Muscle of leg (tissue), 16 donors: Measurements from ENCODE around the gene PRSS22. TPM values are rescaled to one million over a fixed set of nuclear protein-coding genes. Genes with fewer than 3 reads are reported as not detected.
A peak's percentile ranks its signal among the peaks of the same experiment; 100 is the strongest.
"Not testable (repeated sequence)": the region's sequence is repeated elsewhere in the genome, so short reads cannot be mapped to it uniquely, and the experiment has no call there.

Source experiments
- DNase-seq: peaks from one replicate; pipeline ENCODE4 v3.0.0; 2013
- H3K27ac ChIP-seq: one replicate; pipeline ENCODE4 v1.5.1; 2013; ENCODE audit warnings: mild to moderate bottlenecking, low read length, control low read depth
- H3K27me3 ChIP-seq: one replicate; pipeline ENCODE4 v1.6.1; 2013; ENCODE audit warnings: low read length; ENCODE audit not compliant: control insufficient read depth, insufficient read depth
- H3K36me3 ChIP-seq: one replicate; pipeline ENCODE4 v1.6.1; 2013; ENCODE audit warnings: low read length; ENCODE audit not compliant: control insufficient read depth, insufficient read depth
- H3K4me1 ChIP-seq: one replicate; pipeline ENCODE4 v1.6.1; 2013; ENCODE audit warnings: low read length; ENCODE audit not compliant: control insufficient read depth, insufficient read depth
- H3K4me3 ChIP-seq: one replicate; pipeline ENCODE4 v1.5.1; 2013; ENCODE audit warnings: low read length, control low read depth
- H3K9me3 ChIP-seq: replicated peaks from 2 replicates; pipeline ENCODE4 v1.6.1; 2013; ENCODE audit warnings: low read depth, low read length; ENCODE audit not compliant: control insufficient read depth
- WGBS: methylation state at CpG from one replicate; pipeline ENCODE4 v1.1.5; 2013; ENCODE audit warnings: missing lambda C conversion rate; ENCODE audit not compliant: insufficient coverage; 5-methylcytosine and 5-hydroxymethylcytosine counted together
- long read RNA-seq, 11 donors: transcript quantifications; one replicate each; lab custom pipeline, GENCODE V29; 2026
- polyA plus RNA-seq, 8 donors: library from polyadenylated mRNA; unstranded; fragments of 120-200 nt; gene quantifications; one replicate each; pipeline versions ENCODE4 v1.2.1 to v1.2.3, GENCODE V29; 2013; ENCODE audit warnings: inconsistent platforms in 1 of 8, low replicate concordance in 1 of 8; ENCODE audit not compliant: insufficient read length in 8 of 8, insufficient read depth in 1 of 8
- total RNA-seq: library from RNA; stranded (reverse); fragments of 120-200 nt; gene quantifications from one replicate; pipeline ENCODE4 v1.2.4, GENCODE V29; 2013

Gene PRSS22, protein sequence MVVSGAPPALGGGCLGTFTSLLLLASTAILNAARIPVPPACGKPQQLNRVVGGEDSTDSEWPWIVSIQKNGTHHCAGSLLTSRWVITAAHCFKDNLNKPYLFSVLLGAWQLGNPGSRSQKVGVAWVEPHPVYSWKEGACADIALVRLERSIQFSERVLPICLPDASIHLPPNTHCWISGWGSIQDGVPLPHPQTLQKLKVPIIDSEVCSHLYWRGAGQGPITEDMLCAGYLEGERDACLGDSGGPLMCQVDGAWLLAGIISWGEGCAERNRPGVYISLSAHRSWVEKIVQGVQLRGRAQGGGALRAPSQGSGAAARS
- total RNA-seq, result not detected
- polyA plus RNA-seq, result under 1 TPM in 2 of 8 donors, not detected in 6; 0.94 TPM
- long read RNA-seq, donor 1, result 0 reads
- long read RNA-seq, donor 2, result 0 reads
- long read RNA-seq, donor 3, result 0 reads
- long read RNA-seq, donor 4, result 0 reads
- long read RNA-seq, donor 5, result 0 reads
- long read RNA-seq, donor 6, result 0 reads
- long read RNA-seq, donor 7, result 0 reads
- long read RNA-seq, donor 8, result 0 reads
- long read RNA-seq, donor 9, result 0 reads
- long read RNA-seq, donor 10, result 0 reads
- long read RNA-seq, donor 11, result 0 reads

DNA sequence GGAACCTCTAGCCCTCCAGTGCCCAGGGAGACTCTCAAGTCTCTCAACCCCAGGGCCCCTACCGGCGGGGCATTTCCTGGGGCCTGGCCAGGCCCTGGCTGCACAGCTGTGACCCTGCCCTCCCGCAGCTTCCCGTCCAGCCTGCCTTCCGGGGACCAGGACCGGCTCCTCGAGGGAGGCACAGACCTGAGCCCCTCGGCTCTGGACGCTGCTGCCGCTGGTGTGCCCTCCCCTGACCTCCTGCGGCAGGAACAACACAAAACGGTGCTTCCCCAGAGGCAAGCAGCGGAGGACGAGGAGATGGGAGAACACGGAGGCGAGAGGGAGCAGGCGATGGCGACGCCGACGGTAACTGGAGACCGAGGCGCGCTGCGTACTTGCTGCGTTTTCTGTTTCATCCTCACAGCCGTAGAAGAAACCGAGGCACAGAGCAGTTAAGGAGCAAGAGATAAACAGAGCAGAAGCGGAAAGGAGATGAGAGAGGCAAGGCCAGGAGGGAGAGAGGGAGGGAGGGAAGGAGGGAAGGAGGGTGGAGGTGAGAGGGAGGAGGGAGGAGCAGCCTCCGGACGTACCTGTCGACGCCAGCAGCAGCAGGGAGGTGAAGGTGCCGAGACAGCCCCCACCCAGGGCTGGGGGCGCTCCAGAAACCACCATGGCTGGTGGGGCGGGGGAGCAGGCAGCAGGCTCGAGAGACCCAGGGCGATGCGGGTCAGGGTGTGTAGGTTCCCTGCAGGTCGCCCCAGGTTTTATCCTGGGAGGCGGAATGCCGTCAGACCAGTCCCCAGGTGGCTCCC, at the start of gene PRSS22:
PRSS22 (minus strand) TSS at position 720 of the 794 bp plus-strand sequence; CDS start at position 654, 66 bp downstream.
- Histone ChIP-seq H3K36me3 (no peaks in the 10 kb centered on the region), H3K27me3 (peaks cover 50% of the 10 kb centered on the region), H3K4me3 (no peak within 1 kb of the TSS), H3K9me3 (peaks cover 4% of the 10 kb centered on the region), H3K4me1 (no peaks in the 10 kb centered on the region), H3K27ac (no peak within 1 kb of the TSS)
- 7% methylated on average over 42 of the region's 42 CpGs for WGBS
- DNase-seq, result no peak

DNA sequence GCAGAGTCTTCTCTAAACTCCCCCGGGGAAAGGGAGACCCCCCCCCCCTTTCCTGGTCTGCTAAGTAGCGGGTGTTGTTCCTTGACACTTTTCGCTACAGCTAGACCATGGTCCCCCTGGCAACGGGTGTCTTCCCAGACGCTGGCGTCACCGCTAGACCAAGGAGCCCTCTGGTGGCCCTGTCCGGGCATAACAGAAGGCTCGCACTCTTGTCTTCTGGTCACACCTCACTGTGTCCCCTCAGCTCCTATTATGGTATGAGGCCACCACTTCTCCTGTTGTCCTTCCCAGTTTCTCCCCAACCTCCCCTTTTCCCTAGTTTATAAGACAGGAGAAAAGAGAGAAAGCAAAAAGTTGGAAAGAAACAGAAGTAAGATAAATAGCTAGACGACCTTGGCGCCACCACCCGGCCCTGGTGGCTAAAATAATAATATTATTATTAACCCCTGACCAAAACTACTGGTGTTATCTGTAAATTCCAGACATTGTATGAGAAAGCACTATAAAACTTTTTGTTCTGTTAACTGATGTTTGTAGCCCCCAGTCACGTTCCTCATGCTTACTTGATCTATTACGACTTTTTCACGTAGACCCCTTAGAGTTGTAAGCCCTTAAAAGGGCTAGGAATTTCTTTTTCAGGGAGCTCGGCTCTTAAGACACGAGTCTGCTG, 49.2 kb upstream of the PRSS22 start:
- DNase-seq, result peak; percentile 69
- H3K27ac ChIP-seq, H3K4me3 ChIP-seq, H3K9me3 ChIP-seq, H3K27me3 ChIP-seq, H3K36me3 ChIP-seq: not testable (repeated sequence)
- H3K4me1 ChIP-seq, result peaks cover 21% of the 10 kb centered on the region
- 0% methylated on average over 1 of the region's 17 CpGs for WGBS

DNA sequence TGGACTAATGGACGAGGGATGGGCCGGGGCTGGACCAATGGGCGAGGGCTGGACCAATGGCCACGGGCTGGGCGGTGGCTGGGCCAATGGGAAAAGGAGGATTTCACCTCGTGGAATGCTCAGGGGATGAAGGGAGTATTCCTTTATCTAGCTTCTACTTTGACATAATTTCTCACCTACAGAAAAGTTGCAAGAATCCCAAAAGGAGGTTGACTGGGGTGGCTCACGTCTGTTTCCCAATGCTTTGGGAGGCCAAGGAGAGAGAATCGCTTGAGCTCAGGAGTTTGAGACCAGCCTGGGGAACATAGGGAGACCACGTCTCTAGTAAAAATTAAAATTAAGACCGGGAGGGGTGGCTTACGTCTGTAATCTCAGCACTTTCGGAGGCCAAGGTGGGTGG, 48.0 kb upstream of the PRSS22 start:
- H3K4me3 ChIP-seq, result no peak overlapping the region
- H3K9me3 ChIP-seq, result no peaks in the 10 kb centered on the region
- H3K27me3 ChIP-seq, result no peaks in the 10 kb centered on the region
- 48% methylated on average over 8 of the region's 12 CpGs for WGBS
- DNase-seq, result no peak
- peak overlapping the region; percentile 4 for H3K27ac ChIP-seq
- peaks cover 17% of the 10 kb centered on the region for H3K4me1 ChIP-seq
- no peaks in the 10 kb centered on the region for H3K36me3 ChIP-seq

DNA sequence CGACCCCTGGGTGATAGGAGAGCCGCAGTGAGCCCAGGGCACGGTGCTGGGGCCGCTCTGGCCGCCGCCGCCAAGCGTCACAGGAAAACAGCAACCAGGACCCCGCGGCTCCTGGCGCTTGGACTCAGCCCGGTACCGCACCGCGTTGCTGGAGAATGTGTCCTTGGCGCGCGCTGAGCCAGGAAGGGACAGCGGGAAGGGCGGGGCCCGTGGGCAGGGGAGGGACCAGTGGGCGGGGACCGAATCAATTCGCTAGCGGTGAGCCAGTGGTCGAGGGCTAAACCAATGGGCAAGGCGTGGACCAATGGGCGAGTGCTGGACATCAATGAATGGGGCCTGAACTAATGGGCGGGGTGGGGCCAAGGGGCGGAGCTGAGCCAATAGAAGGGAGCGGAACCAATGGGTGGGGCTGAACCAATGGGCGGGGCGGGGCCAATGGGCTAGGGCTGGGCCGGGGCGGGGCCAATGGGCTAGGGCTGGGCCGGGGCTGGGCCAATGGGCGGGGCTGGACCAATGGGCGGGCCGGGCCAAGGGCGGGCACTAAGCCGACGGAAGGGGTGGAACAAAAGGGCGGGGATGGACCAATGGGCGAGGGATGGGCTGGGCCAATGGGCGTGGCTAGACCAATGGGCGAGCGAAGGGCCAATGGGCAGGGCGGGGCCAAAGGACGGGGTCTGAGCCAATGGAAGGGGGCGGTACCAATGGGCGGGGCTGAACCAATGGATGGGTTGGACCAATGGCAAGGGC, 47.4 kb upstream of the PRSS22 start:
- Histone ChIP-seq H3K4me1 (peaks cover 17% of the 10 kb centered on the region), H3K27ac (peak overlapping the region; percentile 93), H3K4me3 (peak overlapping the region; percentile 87), H3K27me3 (no peaks in the 10 kb centered on the region), H3K9me3 (no peaks in the 10 kb centered on the region), H3K36me3 (no peaks in the 10 kb centered on the region)
- DNase-seq, result peak; percentile 98
- WGBS, result 1% methylated on average over 47 of the region's 51 CpGs

DNA sequence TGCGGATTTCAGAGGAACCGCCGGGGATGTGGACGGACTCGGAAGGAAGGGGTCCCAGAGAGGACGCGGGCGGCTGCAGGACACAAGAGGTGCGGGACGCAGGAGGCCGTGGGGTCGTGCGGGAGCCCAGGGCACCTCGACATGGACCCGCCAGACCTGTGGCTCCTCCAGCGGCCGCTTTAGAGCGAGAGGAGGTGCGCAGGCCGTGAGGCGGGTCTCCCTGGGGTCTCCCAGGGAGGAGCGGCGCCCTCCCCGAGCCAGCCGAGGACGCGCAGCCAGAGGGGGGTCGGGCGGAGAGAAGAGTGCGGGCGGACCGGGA, 46.9 kb upstream of the PRSS22 start:
- H3K27ac ChIP-seq, result peak overlapping the region; percentile 93
- WGBS, result 0% methylated on average over 32 of the region's 32 CpGs
- no peaks in the 10 kb centered on the region for H3K36me3 ChIP-seq
- H3K27me3 ChIP-seq, result no peaks in the 10 kb centered on the region
- H3K4me3 ChIP-seq, result peak overlapping the region; percentile 87
- H3K4me1 ChIP-seq, result peaks cover 17% of the 10 kb centered on the region
- H3K9me3 ChIP-seq, result no peaks in the 10 kb centered on the region
- no peak for DNase-seq

DNA sequence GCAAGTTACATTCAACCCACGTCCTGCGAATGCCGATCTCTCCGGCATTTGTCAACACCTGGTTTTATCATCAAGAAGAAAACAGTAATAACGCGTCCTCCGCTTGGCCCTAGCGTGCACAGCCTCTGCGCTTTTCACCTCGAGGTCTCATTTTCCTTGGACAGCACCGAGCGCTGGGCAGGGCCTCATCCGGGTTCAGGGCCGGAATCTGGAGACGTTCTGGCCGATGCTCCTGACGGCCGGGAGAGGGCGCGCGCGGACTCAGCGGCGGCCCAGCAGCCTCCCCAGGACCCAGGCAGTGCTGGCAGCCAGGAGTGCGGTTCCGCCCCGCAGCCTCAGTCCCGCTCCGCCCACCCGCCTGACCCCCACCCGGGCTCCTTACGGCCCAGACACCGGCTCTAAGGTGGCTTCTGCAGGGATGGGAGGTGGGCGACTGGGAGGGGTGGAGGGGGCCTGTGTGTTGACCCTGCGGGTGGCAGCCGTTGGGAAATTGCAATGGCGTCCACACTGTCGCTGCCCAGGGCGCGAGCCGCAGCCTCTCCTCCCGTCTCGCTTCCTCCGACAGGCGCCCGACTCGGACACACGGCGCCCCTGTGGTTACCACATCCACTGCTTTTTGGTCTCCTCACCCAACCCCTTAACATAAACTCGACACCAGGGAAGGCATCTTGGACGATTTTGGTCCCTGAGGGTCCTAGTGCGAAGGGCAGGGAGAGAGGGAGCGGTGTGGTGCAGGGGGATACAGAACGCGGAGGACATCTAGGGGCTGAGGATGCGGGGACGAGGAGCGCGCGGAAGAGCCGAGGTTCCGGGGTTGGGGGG, 46.3 kb upstream of the PRSS22 start:
- no peaks in the 10 kb centered on the region for H3K27me3 ChIP-seq
- H3K36me3 ChIP-seq, result no peaks in the 10 kb centered on the region
- peak; percentile 95 for DNase-seq
- H3K4me3 ChIP-seq, result peak overlapping the region; percentile 87
- WGBS, result under 1% methylated on average over 57 of the region's 62 CpGs
- H3K9me3 ChIP-seq, result no peaks in the 10 kb centered on the region
- peaks cover 17% of the 10 kb centered on the region for H3K4me1 ChIP-seq
- peak overlapping the region; percentile 93 for H3K27ac ChIP-seq

DNA sequence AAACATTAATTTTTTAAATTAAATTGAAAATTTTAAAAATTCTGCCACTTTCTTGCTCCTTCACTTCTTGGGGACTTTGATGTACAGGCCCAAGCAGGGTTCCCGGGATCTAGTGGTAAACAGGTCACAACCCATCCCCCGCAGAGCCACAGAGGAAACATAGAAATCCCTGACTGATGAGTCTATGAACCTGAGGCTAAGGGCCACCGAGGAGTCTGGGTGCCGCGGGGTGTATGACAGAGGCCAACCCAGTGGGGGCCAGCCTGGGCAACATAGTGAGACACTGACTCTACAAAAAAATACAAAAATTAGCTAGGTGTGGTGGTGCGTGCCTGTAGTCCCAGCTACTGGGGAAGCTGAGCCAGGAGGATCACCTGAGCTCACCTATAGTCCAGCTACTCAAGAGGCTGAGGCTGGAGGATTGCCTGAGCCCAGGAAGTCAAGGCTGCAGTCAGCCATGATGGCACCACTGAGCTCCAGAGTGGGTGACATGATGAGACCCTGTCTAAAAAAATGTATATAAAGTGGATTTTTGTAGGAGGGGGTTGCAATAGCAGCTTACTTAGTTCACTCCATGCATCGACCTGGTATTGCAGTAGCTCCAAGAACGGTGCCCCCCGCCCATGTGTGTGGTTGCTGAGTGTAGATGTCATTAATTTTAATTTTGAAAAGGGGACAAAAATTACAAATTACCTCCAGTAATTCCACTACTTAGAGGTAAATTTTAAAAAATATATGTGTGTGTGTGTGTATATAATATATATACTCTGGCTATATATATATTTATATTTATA, 44.6 kb upstream of the PRSS22 start:
- no peak overlapping the region for H3K4me3 ChIP-seq
- no peaks in the 10 kb centered on the region for H3K27me3 ChIP-seq
- H3K4me1 ChIP-seq, result peaks cover 22% of the 10 kb centered on the region
- 96% methylated on average over 5 of the region's 9 CpGs for WGBS
- H3K27ac ChIP-seq, result no peak overlapping the region
- no peaks in the 10 kb centered on the region for H3K9me3 ChIP-seq
- H3K36me3 ChIP-seq, result no peaks in the 10 kb centered on the region
- no peak for DNase-seq

DNA sequence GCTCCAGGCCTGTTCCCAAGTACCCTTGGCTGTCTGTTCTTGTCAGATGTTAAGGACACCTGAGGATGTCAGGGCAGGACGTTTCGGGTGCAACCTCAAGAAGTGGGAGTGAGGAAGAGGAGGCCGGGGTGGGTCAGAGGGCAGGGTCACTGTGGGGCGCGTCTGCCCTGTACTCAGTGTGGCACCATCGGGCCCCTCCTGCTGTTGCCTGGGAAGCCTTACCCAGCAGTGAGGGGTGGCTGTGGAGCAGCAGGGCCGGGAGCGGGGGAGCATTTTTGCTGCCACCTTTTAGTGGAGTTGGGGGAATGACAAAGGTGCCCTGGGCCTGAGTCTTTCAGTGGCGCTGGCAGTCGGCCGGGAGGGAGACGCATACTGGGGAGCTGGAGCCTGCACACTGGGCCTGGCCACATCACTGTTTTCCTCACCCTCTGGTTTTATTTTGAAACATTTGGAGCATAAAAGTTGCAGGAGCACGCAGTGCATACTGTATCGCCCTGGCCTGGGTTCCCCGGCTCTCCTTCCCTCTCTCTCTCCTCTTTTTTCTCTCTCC, 42.6 kb upstream of the PRSS22 start:
- Histone ChIP-seq H3K36me3 (peaks cover 14% of the 10 kb centered on the region), H3K4me3 (no peak overlapping the region), H3K4me1 (peaks cover 26% of the 10 kb centered on the region), H3K27me3 (no peaks in the 10 kb centered on the region), H3K9me3 (no peaks in the 10 kb centered on the region), H3K27ac (no peak overlapping the region)
- WGBS, result 90% methylated on average over 11 of the region's 15 CpGs
- no peak for DNase-seq
